K562 (cell line): ENCODE data around the gene LRRC61. TPM values are rescaled to one million over a fixed set of nuclear protein-coding genes. Genes with fewer than 3 reads are reported as not detected.
A peak's percentile ranks its signal among the peaks of the same experiment; 100 is the strongest.

ENCODE experiments used
- ADNP ChIP-seq: fragments of 200-800 bp; sonication (Bioruptor generic); IDR thresholded peaks from 2 replicates; pipeline ENCODE4 v1.6.1; 2016; ENCODE audit warnings: missing genetic modification characterization, missing compliant biosample characterization
- ARHGAP35 ChIP-seq: fragments of 450-650 bp; IDR thresholded peaks from 2 replicates; pipeline ENCODE4 v1.6.1; 2018; ENCODE audit not compliant: partially characterized antibody
- DDX20 ChIP-seq: fragments of 450-650 bp; IDR thresholded peaks from 2 replicates; pipeline ENCODE4 v1.6.1; 2016; ENCODE audit warnings: missing genetic modification characterization, low read depth, mild to moderate bottlenecking, missing compliant biosample characterization, moderate library complexity
- ERF ChIP-seq: fragments of 450-650 bp; formaldehyde crosslinking; IDR thresholded peaks from 2 replicates; pipeline ENCODE4 v1.4.0; 2020; ENCODE audit warnings: mild to moderate bottlenecking, mixed read lengths
- LCOR ChIP-seq: sonication (generic); formaldehyde crosslinking; IDR thresholded peaks from 2 replicates; pipeline ENCODE4 v1.8.0; 2022; ENCODE audit warnings: mild to moderate bottlenecking, missing genetic modification reagents
- MIER1 ChIP-seq: fragments of 450-650 bp; IDR thresholded peaks from 2 replicates; pipeline ENCODE4 v1.6.1; 2016; ENCODE audit warnings: antibody characterized with exemption, mild to moderate bottlenecking, low read depth
- MITF ChIP-seq: IDR thresholded peaks from 2 replicates; pipeline ENCODE4 v1.6.1; 2014; ENCODE audit warnings: antibody characterized with exemption
- MXI1 ChIP-seq: IDR thresholded peaks from 2 replicates; pipeline ENCODE4 v1.6.1; 2011; ENCODE audit warnings: low read depth, mild to moderate bottlenecking, improper control_type of control experiment, low read length
- PKNOX1 ChIP-seq: fragments of 450-650 bp; IDR thresholded peaks from 2 replicates; pipeline ENCODE4 v1.6.1; 2016
- SETDB1 ChIP-seq: IDR thresholded peaks from one replicate; pipeline ENCODE4 v1.6.1; 2012; ENCODE audit warnings: low read length, control low read depth, inconsistent platforms
- SIN3B ChIP-seq: fragments of 450-650 bp; IDR thresholded peaks from 2 replicates; pipeline ENCODE4 v1.6.1; 2017; ENCODE audit warnings: low read depth, mild to moderate bottlenecking, moderate library complexity
- TRIM28 ChIP-seq: fragments of 450-650 bp; IDR thresholded peaks from 2 replicates; pipeline ENCODE4 v1.6.1; 2017
- ZFP1 ChIP-seq: fragments of 450-650 bp; formaldehyde crosslinking; IDR thresholded peaks from 2 replicates; pipeline ENCODE4 v1.4.0; 2020; ENCODE audit warnings: mild to moderate bottlenecking, mixed read lengths
- polyA plus RNA-seq, 8 experiments: library from polyadenylated mRNA; depleted of rRNA in 4 of 8; stranded (reverse) in 5 of 8; unstranded in 3 of 8; fragments of >200 nt; fragmentation: Nextera tagmentation in 2 of 8; fragmentation: Illumina TruSeq in 1 of 8; extraction: Ambion mirVana in 2 of 8; extraction: Trizol in 1 of 8; gene quantifications; 2 replicates each; pipeline versions ENCODE4 v1.2.1 to v1.2.3, GENCODE V29; 2011 to 2014; ENCODE audit warnings: inconsistent platforms in 1 of 8, missing spikeins in 1 of 8
- total RNA-seq, 7 experiments: library from RNA; depleted of rRNA in 6 of 7; stranded (reverse); fragments of >200 nt in 6 of 7; fragmentation: Illumina TruSeq in 2 of 7; extraction: Trizol in 2 of 7; gene quantifications; 2 replicates each; pipeline versions ENCODE4 v1.2.1 to v1.2.3, GENCODE V29; 2011 to 2021; ENCODE audit warnings: low replicate concordance in 1 of 7

LRRC61 gene
- total and polyA plus RNA-seq, 9 of the 15 experiments (the other 6 are each of a cell fraction or from before 2014, with no cell fraction given) = 1.3 to 55.2 (median 35.2) TPM

- TF ChIP-seq MXI1 = 0 out of 2 replicates have a peak, but pooled peaks have one; percentile 26
- TF ChIP-seq ERF (CRISPR knock-in tag) = no peak
- no peak for TF ChIP-seq MITF
- TF ChIP-seq MIER1 = no peak
- TF ChIP-seq DDX20 = no peak
- peak; percentile 55 for TF ChIP-seq PKNOX1
- TF ChIP-seq TRIM28 = peak; percentile 92
- TF ChIP-seq ZFP1 (CRISPR knock-in tag) = no peak; the same call in 1 of the 2 replicates
- TF ChIP-seq LCOR (CRISPR knock-in tag) = peak; percentile 84; the same call in 1 of the 2 replicates
- TF ChIP-seq SETDB1 = no peak
- TF ChIP-seq ADNP (tag) = no peak
- TF ChIP-seq ARHGAP35 = no peak
- no peak for TF ChIP-seq SIN3B
- TF ChIP-seq, all 486 proteins: peak for 135
These were observed 5.3 kb upstream of the LRRC61 start (continued) for GRCh38 chr7:150317748-150318444.
